OCI-LY7 (cell line): ENCODE data around the gene TEKTIP1. TPM values are rescaled to one million over a fixed set of nuclear protein-coding genes. Genes with fewer than 3 reads are reported as not detected.

ENCODE experiments used
- BruUV-seq: library from RNA; stranded (reverse); fragments of 400-500 nt; replicated peaks from 2 replicates; lab custom pipeline; 2021; lab: Mats Ljungman, UMichigan
- CTCF ChIA-PET: fragments of 300-600 bp; sonication (Branson Sonifier 250); formaldehyde crosslinking; loops from one replicate; lab custom pipeline; 2022; ENCODE audit warnings: antibody characterized with exemption; ENCODE audit not compliant: unreplicated experiment; lab: Charles Lee
- POLR2A ChIA-PET: fragments of 300-600 bp; sonication (Branson Sonifier 250); formaldehyde crosslinking; loops from one replicate; lab custom pipeline; 2022; ENCODE audit warnings: antibody characterized with exemption; lab: Charles Lee
- DNase-seq: peaks from one replicate; pipeline ENCODE4 v3.0.0-alpha.2; 2015; ENCODE audit warnings: low spot score
- H2AFZ ChIP-seq: fragments of 200-600 bp; sonication (generic), shearing (Covaris generic); 2 replicates; pipeline ENCODE4 v1.6.1; 2014; ENCODE audit warnings: mild to moderate bottlenecking, antibody characterized with exemption, low read length, moderate library complexity
- H3K27ac ChIP-seq: fragments of 200-600 bp; sonication (generic); 2 replicates; pipeline ENCODE4 v1.5.1; 2014; ENCODE audit warnings: mixed run types, low read depth, mild to moderate bottlenecking, moderate library complexity, low read length, inconsistent platforms; ENCODE audit not compliant: poor library complexity, severe bottlenecking
- H3K36me3 ChIP-seq: fragments of 200-600 bp; sonication (generic); 2 replicates; pipeline ENCODE4 v1.6.1; 2014; ENCODE audit warnings: mild to moderate bottlenecking, antibody characterized with exemption, low read length, moderate library complexity, mixed read lengths; ENCODE audit not compliant: insufficient read depth
- H3K4me1 ChIP-seq: fragments of 200-600 bp; sonication (generic); 2 replicates; pipeline ENCODE4 v1.5.1; 2014; ENCODE audit warnings: mild to moderate bottlenecking, low read length; ENCODE audit not compliant: insufficient read depth, poor library complexity, severe bottlenecking
- H3K4me2 ChIP-seq: fragments of 200-600 bp; sonication (generic); 2 replicates; pipeline ENCODE4 v1.6.1; 2014; ENCODE audit warnings: mild to moderate bottlenecking, low read length
- H3K4me3 ChIP-seq: fragments of 200-600 bp; sonication (generic); 2 replicates; pipeline ENCODE4 v1.5.1; 2014; ENCODE audit warnings: mild to moderate bottlenecking, low read depth, low read length; ENCODE audit not compliant: poor library complexity, severe bottlenecking
- H3K79me2 ChIP-seq: fragments of 200-600 bp; sonication (generic); 2 replicates; pipeline ENCODE4 v1.6.1; 2016; ENCODE audit warnings: low read depth, mild to moderate bottlenecking, low read length, moderate library complexity, mixed read lengths; ENCODE audit not compliant: insufficient read depth
- H3K9me2 ChIP-seq: fragments of 200-600 bp; sonication (generic); 2 replicates; pipeline ENCODE4 v1.6.1; 2016; ENCODE audit warnings: mild to moderate bottlenecking, low read length, mixed read lengths; ENCODE audit not compliant: insufficient read depth
- H3K9me3 ChIP-seq: fragments of 200-600 bp; sonication (generic); 2 replicates; pipeline ENCODE4 v1.6.1; 2014; ENCODE audit warnings: mild to moderate bottlenecking, mixed run types, low read length, mixed read lengths
- H4K20me1 ChIP-seq: fragments of 200-600 bp; sonication (generic); 2 replicates; pipeline ENCODE4 v1.6.1; 2014; ENCODE audit warnings: mild to moderate bottlenecking, antibody characterized with exemption, low read length, moderate library complexity, mixed read lengths; ENCODE audit not compliant: insufficient read depth
- EZH2phosphoT487 ChIP-seq: fragments of 200-600 bp; sonication (generic); IDR thresholded peaks from 2 replicates; pipeline ENCODE4 v1.6.1; 2018; ENCODE audit warnings: low read depth, borderline replicate concordance, mild to moderate bottlenecking, mixed run types, antibody characterized with exemption, low read length, moderate library complexity, mixed read lengths
- intact Hi-C: fragments of 100-400 bp; cut with micrococcal nuclease; formaldehyde crosslinking; loops from one replicate; pipeline ENCODE4 v1.10.0; 2022; ENCODE audit not compliant: unreplicated experiment
- total RNA-seq, 2 experiments: library from RNA; depleted of rRNA in 1 of 2; stranded (reverse); fragments of >200 nt in 1 of 2; shearing (Covaris generic) in 1 of 2; gene quantifications; 2 replicates each; pipeline ENCODE4 v1.2.3, GENCODE V29; 2014 to 2022
- TF ChIP-seq, protein P1 (sequence below): fragments of 200-600 bp; sonication (generic); conservative IDR thresholded peaks from 2 replicates; pipeline ENCODE4 v1.5.1; 2014; ENCODE audit warnings: mild to moderate bottlenecking, antibody characterized with exemption, low read length, moderate library complexity, mixed read lengths

Gene TEKTIP1
- total RNA-seq, 2 experiments from 2014 or later = 0.44 to 7.0 TPM

- DNase-seq = no peak
- no peak for TF ChIP-seq EZH2phosphoT487
- TF ChIP-seq, protein P1, sequence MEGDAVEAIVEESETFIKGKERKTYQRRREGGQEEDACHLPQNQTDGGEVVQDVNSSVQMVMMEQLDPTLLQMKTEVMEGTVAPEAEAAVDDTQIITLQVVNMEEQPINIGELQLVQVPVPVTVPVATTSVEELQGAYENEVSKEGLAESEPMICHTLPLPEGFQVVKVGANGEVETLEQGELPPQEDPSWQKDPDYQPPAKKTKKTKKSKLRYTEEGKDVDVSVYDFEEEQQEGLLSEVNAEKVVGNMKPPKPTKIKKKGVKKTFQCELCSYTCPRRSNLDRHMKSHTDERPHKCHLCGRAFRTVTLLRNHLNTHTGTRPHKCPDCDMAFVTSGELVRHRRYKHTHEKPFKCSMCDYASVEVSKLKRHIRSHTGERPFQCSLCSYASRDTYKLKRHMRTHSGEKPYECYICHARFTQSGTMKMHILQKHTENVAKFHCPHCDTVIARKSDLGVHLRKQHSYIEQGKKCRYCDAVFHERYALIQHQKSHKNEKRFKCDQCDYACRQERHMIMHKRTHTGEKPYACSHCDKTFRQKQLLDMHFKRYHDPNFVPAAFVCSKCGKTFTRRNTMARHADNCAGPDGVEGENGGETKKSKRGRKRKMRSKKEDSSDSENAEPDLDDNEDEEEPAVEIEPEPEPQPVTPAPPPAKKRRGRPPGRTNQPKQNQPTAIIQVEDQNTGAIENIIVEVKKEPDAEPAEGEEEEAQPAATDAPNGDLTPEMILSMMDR = no peak
- Histone ChIP-seq H3K4me2 (no peak overlapping the region), H3K9me2 (no peaks in the 10 kb centered on the region), H4K20me1 (no peaks in the 10 kb centered on the region), H3K9me3 (no peaks in the 10 kb centered on the region), H3K36me3 (peaks cover 49% of the 10 kb centered on the region; the same call in 1 of the 2 replicates), H3K4me3 (no peak overlapping the region), H3K79me2 (no peaks in the 10 kb centered on the region), H3K4me1 (no peaks in the 10 kb centered on the region), H3K27ac (no peak overlapping the region), H2AFZ (no peak overlapping the region)
- intact Hi-C loops = loop anchor here (5.0 kb wide), 2 partner anchors 71 to 161 kb away; partner anchors contain the start of gene TJP3
- BruUV-seq = no TSS peak
- ChIA-PET POLR2A (no interaction called here), CTCF (interaction anchor here (1.0 kb wide), 1 partner anchor 18 kb away, joined by 4 read pairs; no protein-coding TSS in a partner anchor)
Measured at GRCh38 chr19:3546119-3546518, 7.1 kb downstream of the TEKTIP1 start.

DNA sequence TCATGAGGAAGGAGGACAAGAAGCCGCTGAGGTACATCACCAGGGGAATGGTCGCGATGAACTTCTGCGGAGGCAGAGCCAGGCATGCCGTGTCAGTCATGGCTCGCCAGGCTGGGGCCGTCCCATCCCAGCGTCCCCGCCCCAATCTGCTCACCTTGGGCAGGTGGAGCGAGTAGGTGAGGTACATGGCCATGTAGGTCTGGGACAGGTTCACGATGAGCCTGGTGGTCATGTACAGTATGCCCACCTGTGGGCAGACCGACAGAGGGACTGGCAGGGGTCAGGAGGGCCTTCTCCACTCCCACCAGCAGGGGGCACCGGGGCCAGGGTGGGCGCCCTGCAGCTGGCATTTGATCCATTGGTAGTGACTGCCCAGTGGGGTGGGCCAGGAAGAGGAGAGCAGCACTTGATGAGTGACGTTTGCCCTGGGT, 8.3 kb downstream of the TEKTIP1 start:
- CTCF ChIA-PET = no interaction called here
- no peak overlapping the region for H3K27ac ChIP-seq
- no peak overlapping the region for H3K4me2 ChIP-seq
- no peak overlapping the region for H2AFZ ChIP-seq
- peak; percentile 34 for DNase-seq
- H3K79me2 ChIP-seq = no peaks in the 10 kb centered on the region
- no peaks in the 10 kb centered on the region for H3K4me1 ChIP-seq
- intact Hi-C loops = loop anchor here (5.0 kb wide), 2 partner anchors 70 to 160 kb away; partner anchors contain the start of gene TJP3
- H3K36me3 ChIP-seq = peaks cover 49% of the 10 kb centered on the region; the same call in 1 of the 2 replicates
- H3K9me2 ChIP-seq = no peaks in the 10 kb centered on the region
- no peak overlapping the region for H3K4me3 ChIP-seq
- H4K20me1 ChIP-seq = no peaks in the 10 kb centered on the region
- TF ChIP-seq, protein P1 = peak; percentile 74
- TF ChIP-seq EZH2phosphoT487 = no peak
- no peaks in the 10 kb centered on the region for H3K9me3 ChIP-seq
- no TSS peak for BruUV-seq
- POLR2A ChIA-PET = no interaction called here

GRCh38 chr19:3547767-3548282, 8.9 kb downstream of the TEKTIP1 start:
- TF ChIP-seq, protein P1 = peak; percentile 6; the same call in 1 of the 2 replicates
- TF ChIP-seq EZH2phosphoT487 = no peak
- Histone ChIP-seq H2AFZ (no peak overlapping the region), H4K20me1 (no peaks in the 10 kb centered on the region), H3K4me1 (peaks cover 5% of the 10 kb centered on the region), H3K4me2 (no peak overlapping the region), H3K27ac (no peak overlapping the region), H3K36me3 (peaks cover 44% of the 10 kb centered on the region; the same call in 1 of the 2 replicates), H3K9me3 (no peaks in the 10 kb centered on the region), H3K4me3 (no peak overlapping the region), H3K79me2 (peaks cover 4% of the 10 kb centered on the region; the same call in 1 of the 2 replicates), H3K9me2 (no peaks in the 10 kb centered on the region)
- no TSS peak for BruUV-seq
- DNase-seq = no peak
- ChIA-PET CTCF (no interaction called here), POLR2A (no interaction called here)
- intact Hi-C loops = loop anchor here (5.0 kb wide), 2 partner anchors 69 to 159 kb away; partner anchors contain the start of gene TJP3
